Osteoblast (primary cell): ENCODE measurements around the gene TMEM183A. TPM values are rescaled to one million over a fixed set of nuclear protein-coding genes. Genes with fewer than 3 reads are reported as not detected.

Experiments
- DNase-seq: peaks from one replicate; pipeline ENCODE4 v3.0.0; 2011; ENCODE audit warnings: low spot score, mixed read lengths; ENCODE audit not compliant: insufficient read length; ENCODE audit errors: missing footprints
- H2AFZ ChIP-seq: 2 replicates; pipeline ENCODE4 v1.6.0; 2011; ENCODE audit warnings: mild to moderate bottlenecking, low read length
- H3K27ac ChIP-seq: 2 replicates; pipeline ENCODE4 v1.5.1; 2011; ENCODE audit warnings: mild to moderate bottlenecking, low read depth, low read length, moderate library complexity
- H3K27me3 ChIP-seq: 2 replicates; pipeline ENCODE4 v1.6.0; 2012; ENCODE audit warnings: mild to moderate bottlenecking, control low read depth, inconsistent platforms, low read length, moderate library complexity; ENCODE audit not compliant: insufficient read depth
- H3K36me3 ChIP-seq: 2 replicates; pipeline ENCODE4 v1.5.1; 2011; ENCODE audit warnings: mild to moderate bottlenecking, low read length, control low read depth, moderate library complexity; ENCODE audit not compliant: insufficient read depth
- H3K4me1 ChIP-seq: 2 replicates; pipeline ENCODE4 v1.5.1; 2011; ENCODE audit warnings: mild to moderate bottlenecking, low read length, control low read depth, moderate library complexity; ENCODE audit not compliant: insufficient read depth
- H3K4me2 ChIP-seq: 2 replicates; pipeline ENCODE4 v1.6.0; 2011; ENCODE audit warnings: mild to moderate bottlenecking, low read length; ENCODE audit not compliant: insufficient read depth
- H3K4me3 ChIP-seq: fragments of 200-600 bp; sonication (generic); 3 replicates; pipeline ENCODE4 v1.5.1; 2012; ENCODE audit warnings: mild to moderate bottlenecking, low read length, inconsistent platforms; ENCODE audit not compliant: insufficient read depth
- H3K79me2 ChIP-seq: 2 replicates; pipeline ENCODE4 v1.6.0; 2012; ENCODE audit warnings: mild to moderate bottlenecking, low read length, control low read depth, inconsistent platforms; ENCODE audit not compliant: insufficient read depth
- H3K9me3 ChIP-seq: 2 replicates; pipeline ENCODE4 v1.5.1; 2011; ENCODE audit warnings: low read depth, low read length, control low read depth
- H4K20me1 ChIP-seq: 2 replicates; pipeline ENCODE4 v1.6.0; 2012; ENCODE audit warnings: mild to moderate bottlenecking, low read length, control low read depth; ENCODE audit not compliant: insufficient read depth
- total RNA-seq: library from RNA; depleted of rRNA; stranded (reverse); fragments of >200 nt; gene quantifications from 2 replicates; pipeline ENCODE4 v1.2.3, GENCODE V29; 2012
- TF ChIP-seq, protein P1 (sequence below): IDR thresholded peaks from 2 replicates; pipeline ENCODE4 v1.5.1; 2011; ENCODE audit warnings: mild to moderate bottlenecking, low read depth, low read length, moderate library complexity; ENCODE audit errors: extremely low read depth

The TMEM183A gene, protein sequence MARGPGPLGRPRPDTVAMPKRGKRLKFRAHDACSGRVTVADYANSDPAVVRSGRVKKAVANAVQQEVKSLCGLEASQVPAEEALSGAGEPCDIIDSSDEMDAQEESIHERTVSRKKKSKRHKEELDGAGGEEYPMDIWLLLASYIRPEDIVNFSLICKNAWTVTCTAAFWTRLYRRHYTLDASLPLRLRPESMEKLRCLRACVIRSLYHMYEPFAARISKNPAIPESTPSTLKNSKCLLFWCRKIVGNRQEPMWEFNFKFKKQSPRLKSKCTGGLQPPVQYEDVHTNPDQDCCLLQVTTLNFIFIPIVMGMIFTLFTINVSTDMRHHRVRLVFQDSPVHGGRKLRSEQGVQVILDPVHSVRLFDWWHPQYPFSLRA
- total RNA-seq = 116 and 118 TPM in 2 replicates

DNA sequence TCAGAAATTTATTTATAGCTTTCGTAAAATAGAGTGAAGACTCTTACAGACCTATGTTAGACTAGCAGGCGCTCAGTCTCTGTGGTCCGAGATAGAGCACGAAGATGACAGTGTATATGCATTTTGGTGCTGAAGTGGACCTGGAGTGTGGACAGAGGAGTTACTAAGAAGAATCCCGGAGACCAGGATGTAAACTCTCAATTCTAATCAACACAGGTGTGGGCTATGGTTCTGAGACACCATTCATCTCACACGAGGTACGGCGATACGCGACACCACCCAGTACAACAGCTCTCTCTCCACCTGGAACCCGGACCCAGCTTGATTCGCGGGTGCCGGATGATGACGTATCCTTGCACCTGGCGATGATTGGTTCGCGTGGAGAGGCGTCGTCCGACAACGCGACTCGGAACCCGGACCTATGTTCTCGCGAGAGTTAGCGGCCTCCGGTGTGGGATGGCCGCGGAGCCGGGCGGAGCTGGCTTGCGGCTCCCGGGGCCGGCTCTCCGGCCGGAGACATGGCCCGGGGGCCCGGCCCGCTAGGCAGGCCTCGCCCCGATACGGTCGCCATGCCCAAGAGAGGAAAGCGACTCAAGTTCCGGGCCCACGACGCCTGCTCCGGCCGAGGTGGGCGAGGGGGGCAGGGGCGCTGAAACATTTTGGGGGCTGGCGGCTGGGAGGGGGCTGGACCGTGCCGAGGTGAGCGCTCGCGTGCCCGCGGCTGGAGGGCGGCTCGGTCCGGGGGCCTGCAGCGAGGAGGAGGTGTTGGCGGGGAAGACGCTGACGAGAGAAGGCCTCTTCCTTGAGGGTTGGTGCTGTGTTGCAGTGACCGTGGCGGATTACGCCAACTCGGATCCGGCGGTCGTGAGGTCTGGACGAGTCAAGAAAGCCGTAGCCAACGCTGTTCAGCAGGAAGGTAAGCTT, at the start of gene TMEM183A:
TSS of gene TMEM183A (plus strand) at position 427 of the 924 bp plus-strand sequence. CDS start at position 519, 92 bp downstream.
- Histone ChIP-seq H3K27me3 (no peaks in the 10 kb centered on the region), H4K20me1 (peaks cover 4% of the 10 kb centered on the region), H3K9me3 (no peaks in the 10 kb centered on the region), H3K27ac (peak within 1 kb of the TSS; percentile 86), H3K4me2 (peak within 1 kb of the TSS; percentile 98), H3K36me3 (peaks cover 31% of the 10 kb centered on the region), H2AFZ (peak within 1 kb of the TSS; percentile 97), H3K4me1 (peaks cover 12% of the 10 kb centered on the region), H3K4me3 (peak within 1 kb of the TSS; percentile 86), H3K79me2 (peaks cover 38% of the 10 kb centered on the region)
- TF ChIP-seq, protein P1, sequence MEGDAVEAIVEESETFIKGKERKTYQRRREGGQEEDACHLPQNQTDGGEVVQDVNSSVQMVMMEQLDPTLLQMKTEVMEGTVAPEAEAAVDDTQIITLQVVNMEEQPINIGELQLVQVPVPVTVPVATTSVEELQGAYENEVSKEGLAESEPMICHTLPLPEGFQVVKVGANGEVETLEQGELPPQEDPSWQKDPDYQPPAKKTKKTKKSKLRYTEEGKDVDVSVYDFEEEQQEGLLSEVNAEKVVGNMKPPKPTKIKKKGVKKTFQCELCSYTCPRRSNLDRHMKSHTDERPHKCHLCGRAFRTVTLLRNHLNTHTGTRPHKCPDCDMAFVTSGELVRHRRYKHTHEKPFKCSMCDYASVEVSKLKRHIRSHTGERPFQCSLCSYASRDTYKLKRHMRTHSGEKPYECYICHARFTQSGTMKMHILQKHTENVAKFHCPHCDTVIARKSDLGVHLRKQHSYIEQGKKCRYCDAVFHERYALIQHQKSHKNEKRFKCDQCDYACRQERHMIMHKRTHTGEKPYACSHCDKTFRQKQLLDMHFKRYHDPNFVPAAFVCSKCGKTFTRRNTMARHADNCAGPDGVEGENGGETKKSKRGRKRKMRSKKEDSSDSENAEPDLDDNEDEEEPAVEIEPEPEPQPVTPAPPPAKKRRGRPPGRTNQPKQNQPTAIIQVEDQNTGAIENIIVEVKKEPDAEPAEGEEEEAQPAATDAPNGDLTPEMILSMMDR = no peak
- peak; percentile 92 for DNase-seq

GRCh38 chr1:202957733-202958543, 49.2 kb upstream of the TMEM183A start, which contains the start of gene ADIPOR1:
Gene ADIPOR1, minus strand, starts transcription at chr1:202958312. Its CDS starts 7,242 bp downstream, at chr1:202951070.
- Histone ChIP-seq H3K4me3 (peak within 1 kb of the TSS; percentile 96), H4K20me1 (peaks cover 32% of the 10 kb centered on the region), H3K36me3 (peaks cover 23% of the 10 kb centered on the region), H3K4me1 (peaks cover 34% of the 10 kb centered on the region), H2AFZ (peak within 1 kb of the TSS; percentile 70), H3K27ac (peak within 1 kb of the TSS; percentile 79), H3K27me3 (no peaks in the 10 kb centered on the region), H3K9me3 (no peaks in the 10 kb centered on the region), H3K79me2 (peaks cover 51% of the 10 kb centered on the region), H3K4me2 (peak within 1 kb of the TSS; percentile 98)
- TF ChIP-seq, protein P1 = no peak
- peak; percentile 100 for DNase-seq

DNA sequence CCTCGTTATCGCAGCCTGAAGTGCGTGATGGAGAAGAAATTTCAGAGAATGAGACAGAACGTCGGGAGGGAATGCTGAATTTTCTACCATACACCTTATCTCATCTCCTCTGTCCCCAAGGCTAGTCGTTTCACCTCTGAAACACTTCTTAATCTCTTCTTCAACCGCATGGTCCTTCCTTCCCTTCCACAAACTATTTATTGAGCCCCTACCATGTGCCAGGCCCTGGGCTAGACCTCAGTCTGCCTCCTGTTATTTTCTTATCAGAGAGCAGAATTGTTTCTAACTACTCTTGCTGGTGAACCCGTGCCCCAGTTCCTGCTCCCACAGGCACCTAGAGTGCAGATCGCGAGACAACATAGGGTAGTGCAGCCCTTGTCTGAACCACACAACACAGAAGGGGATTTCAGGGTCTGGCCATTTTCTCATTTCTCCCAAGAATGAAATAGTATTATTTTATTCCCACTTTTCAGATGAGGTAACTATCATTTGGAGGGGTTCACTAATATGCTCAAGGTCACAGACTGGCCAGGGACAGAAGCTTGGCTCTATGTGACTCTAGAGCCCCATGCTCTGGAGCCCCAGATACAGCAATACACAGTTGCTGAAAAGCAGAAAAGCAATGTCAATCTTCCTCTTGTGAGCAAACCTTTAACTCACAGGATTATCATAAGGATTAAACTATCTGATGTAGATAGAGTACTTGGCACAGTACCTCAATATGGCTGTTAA, 48.5 kb upstream of the TMEM183A start:
- H3K4me3 ChIP-seq = peak overlapping the region; percentile 96
- peaks cover 43% of the 10 kb centered on the region for H3K79me2 ChIP-seq
- peak; percentile 69 for DNase-seq
- peak overlapping the region; percentile 98 for H3K4me2 ChIP-seq
- H3K36me3 ChIP-seq = peaks cover 30% of the 10 kb centered on the region
- peak overlapping the region; percentile 68 for H2AFZ ChIP-seq
- no peaks in the 10 kb centered on the region for H3K9me3 ChIP-seq
- TF ChIP-seq, protein P1 = no peak
- peak overlapping the region; percentile 13 for H3K27ac ChIP-seq
- peaks cover 28% of the 10 kb centered on the region for H3K4me1 ChIP-seq
- no peaks in the 10 kb centered on the region for H3K27me3 ChIP-seq
- peaks cover 25% of the 10 kb centered on the region for H4K20me1 ChIP-seq
